Kasumi-1 (cell line): ENCODE measurements around the gene PRSS21.

Source experiments
- DNase-seq, 2 experiments: peaks; one replicate each; lab custom pipeline; 2025; lab: John Stamatoyannopoulos, UW

The PRSS21 gene

GRCh38 chr16:2779978-2780898 lies 36.8 kb upstream of the PRSS21 start:
- no peak for DNase-seq

- DNase-seq = no peak
These were observed 34.3 kb upstream of the PRSS21 start for GRCh38 chr16:2782583-2783351.

- no peak for DNase-seq
These were observed 33.3 kb upstream of the PRSS21 start for GRCh38 chr16:2783581-2784357.

GRCh38 chr16:2784358-2785100 lies 32.5 kb upstream of the PRSS21 start:
- no peak for DNase-seq

- no peak for DNase-seq
These were observed 31.7 kb upstream of the PRSS21 start for GRCh38 chr16:2785101-2785991.

GRCh38 chr16:2786061-2786825 lies 30.8 kb upstream of the PRSS21 start:
- no peak for DNase-seq

- no peak for DNase-seq
These were observed 30.2 kb upstream of the PRSS21 start for GRCh38 chr16:2786826-2787151.

- no peak for DNase-seq
These were observed 29.6 kb upstream of the PRSS21 start, which contains the start of gene PRSS33 for GRCh38 chr16:2787406-2787805. PRSS33 (minus strand) TSS chr16:2787560; CDS start chr16:2786547, 1,013 bp downstream.

GRCh38 chr16:2787961-2788360 lies 29.1 kb upstream of the PRSS21 start:
- DNase-seq = no peak

- no peak for DNase-seq
These were observed 26.4 kb upstream of the PRSS21 start for GRCh38 chr16:2790631-2791030.

GRCh38 chr16:2791174-2791573 lies 25.9 kb upstream of the PRSS21 start:
- DNase-seq = no peak

GRCh38 chr16:2792940-2793339 lies 24.1 kb upstream of the PRSS21 start:
- DNase-seq = no peak

- DNase-seq = no peak
These were observed 21.5 kb upstream of the PRSS21 start for GRCh38 chr16:2795395-2796143.

GRCh38 chr16:2798723-2799204 lies 18.3 kb upstream of the PRSS21 start:
- no peak for DNase-seq

- DNase-seq = no peak
These were observed 17.7 kb upstream of the PRSS21 start for GRCh38 chr16:2799205-2799858.

GRCh38 chr16:2799859-2800226 lies 17.2 kb upstream of the PRSS21 start:
- DNase-seq = no peak

- no peak for DNase-seq
These were observed 13.4 kb upstream of the PRSS21 start for GRCh38 chr16:2803545-2804195.

GRCh38 chr16:2804728-2805127 lies 12.3 kb upstream of the PRSS21 start:
- DNase-seq = no peak
